Central memory CD4-positive, alpha-beta T cell (primary cell): Measurements from ENCODE around the gene CGAS.
"Not testable (repeated sequence)": the region's sequence is repeated elsewhere in the genome, so short reads cannot be mapped to it uniquely, and the experiment has no call there.

Source experiments
- DNase-seq: peaks from one replicate; pipeline ENCODE4 v3.0.0; 2022
- total RNA-seq, 3 experiments: gene quantifications; one replicate each; lab custom pipeline; 2026; lab: John Stamatoyannopoulos, UW

The CGAS gene
- total RNA-seq: 22.6 to 135 (median 42.6) reads per million in 3 experiments

DNA sequence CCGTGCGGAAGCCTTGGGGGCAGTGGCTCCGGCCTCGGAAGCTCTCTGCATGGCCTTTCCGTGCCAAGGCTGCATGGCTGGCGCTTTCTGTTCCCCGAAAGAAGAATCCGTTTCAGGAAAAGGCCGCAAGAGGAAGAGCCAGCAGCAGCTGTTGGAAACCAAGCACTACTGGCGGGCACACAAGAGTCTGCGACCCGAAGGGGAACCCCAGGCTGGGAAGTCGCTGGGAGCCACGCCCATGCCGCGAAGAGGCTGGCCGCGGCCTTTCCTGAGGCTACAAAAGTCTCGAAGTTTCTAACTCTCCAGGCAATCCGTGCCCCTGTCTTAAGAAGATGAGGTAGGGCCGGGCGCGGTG is at the start of gene CGAS:
Gene CGAS (minus strand): TSS at position 191 of the 355 bp plus-strand sequence. CDS start 116 bp downstream, at position 75.
- peak; percentile 72 for DNase-seq

DNA sequence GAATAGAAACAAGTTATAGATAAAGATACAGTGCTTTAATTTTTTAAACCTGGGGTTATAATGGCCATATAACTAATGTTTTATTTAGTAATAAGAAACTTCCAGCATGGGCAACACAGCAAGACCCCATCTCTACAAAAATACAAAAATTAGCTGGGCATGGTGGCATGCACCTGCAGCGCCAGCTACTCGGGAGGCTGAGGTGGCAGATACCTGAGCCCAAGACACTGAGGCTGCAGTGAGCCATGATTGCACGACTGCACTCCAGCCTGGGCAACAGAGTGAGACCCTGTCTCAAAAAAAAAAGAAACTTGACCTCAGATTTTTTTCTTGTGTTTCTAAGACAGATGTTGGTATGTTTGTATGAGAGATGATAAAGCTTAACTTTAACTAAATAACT is 45.8 kb upstream of the CGAS start:
- no peak for DNase-seq

DNA sequence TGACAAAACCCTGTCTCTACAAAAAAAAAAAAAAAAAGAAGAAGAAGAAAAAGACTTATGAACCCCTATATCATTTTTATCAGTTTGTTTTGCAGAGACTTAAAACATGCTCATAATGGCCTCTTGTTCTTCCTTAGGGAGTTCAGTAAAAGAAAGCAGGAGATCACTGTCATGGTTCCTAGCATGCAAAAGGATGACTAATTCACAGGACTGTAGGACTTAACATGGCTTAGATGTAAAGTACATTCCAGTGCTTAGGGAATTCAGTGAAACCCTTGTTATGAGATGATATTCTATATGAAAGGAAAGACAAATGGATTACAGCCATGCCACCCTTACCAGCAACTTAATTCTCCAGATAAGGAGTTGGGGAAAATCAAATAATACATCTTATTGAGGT is 39.3 kb upstream of the CGAS start:
- DNase-seq: no peak

DNA sequence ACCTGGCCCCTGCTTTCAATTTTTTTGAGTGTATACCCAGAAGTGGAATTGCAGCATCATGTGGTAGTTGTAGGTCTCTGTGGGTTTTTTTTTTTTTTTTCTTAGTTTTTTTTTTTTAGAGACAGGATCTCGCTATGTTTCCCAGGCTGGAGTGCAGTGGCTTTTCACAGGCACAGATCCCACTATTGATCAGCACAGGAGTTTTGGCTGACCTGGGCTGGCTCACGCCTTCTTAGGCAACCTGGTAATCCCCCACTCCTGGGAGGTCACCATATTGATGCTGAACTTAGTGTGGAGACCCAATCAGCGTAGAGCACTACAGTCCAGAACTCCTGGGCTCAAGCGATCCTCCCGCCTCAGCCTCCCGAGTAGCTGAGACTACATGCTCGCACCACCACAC is 35.4 kb upstream of the CGAS start:
- no peak for DNase-seq

DNA sequence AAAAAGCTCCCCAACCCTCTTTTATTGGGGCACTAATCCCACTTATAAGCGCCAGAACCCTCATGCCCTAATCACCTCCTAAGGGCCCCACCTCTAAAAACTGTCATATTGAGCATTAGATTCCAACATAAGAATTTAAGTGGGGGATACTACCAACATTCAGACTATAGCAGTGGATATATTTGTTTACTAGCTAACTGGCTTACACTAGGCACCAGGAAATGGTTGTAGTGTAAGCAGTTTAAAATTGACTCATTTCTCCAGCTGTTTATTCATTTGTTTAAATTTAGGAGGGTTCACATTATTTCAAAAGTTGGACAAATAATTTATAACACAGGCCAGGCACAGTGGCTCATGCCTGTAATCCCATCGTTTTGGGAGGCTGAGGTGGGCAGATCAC is 32.3 kb upstream of the CGAS start:
- DNase-seq: no peak

DNA sequence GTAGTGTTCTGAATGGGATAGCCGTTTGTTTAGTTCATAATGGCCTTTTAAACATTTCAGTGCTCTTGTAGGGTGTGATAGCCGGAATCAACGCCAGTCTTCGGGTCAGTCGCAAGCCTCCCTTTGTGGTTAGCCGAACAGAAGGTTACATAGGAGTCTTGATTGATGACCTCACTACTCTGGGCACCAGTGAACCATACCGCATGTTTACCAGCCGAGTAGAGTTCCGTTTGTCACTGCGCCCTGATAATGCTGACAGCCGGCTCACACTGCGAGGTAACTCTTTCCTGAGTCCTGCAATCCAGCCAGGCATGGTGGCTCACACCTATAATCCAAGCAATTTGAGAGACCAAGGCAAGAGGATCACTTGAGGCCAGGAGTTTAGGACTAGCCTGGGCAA is 29.9 kb upstream of the CGAS start:
- no peak for DNase-seq

DNA sequence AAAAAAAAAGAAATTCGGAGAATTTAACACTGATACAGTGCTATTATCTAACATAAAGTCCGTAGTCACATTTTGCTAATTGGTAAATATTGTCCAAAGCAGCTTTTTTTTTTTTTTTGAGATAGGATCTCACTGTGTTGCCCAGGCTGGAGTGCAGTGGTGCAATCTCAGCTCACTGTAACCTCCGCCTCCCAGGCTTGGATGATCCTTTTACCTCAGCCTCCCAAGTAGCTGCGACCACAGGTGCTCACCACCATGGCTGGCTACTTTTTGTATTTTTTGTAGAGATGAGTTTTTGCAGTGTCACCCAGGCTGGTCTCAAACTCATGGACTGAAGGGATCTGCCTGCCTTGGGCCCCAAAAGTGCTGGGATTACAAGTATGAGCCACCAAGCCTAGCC is 25.3 kb upstream of the CGAS start:
- no peak for DNase-seq

DNA sequence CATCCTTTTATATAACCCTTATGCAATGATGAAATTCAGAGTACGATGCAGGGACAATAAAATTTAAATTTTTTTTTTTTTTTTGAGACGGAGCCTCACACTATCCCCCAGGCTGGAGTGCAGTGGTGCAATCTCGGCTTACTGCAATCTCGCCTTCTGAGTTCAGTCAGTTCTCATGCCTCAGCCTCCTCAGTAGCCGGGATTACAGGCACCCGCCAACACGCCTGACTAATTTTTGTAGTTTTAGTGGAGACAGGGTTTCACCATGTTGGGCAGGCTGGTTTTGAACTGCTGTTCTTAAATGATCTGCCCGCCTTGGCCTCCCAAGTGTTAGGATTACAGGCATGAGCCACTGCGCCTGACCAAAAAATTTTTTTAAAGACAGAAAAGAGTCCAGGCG is 24.6 kb upstream of the CGAS start:
- no peak for DNase-seq

DNA sequence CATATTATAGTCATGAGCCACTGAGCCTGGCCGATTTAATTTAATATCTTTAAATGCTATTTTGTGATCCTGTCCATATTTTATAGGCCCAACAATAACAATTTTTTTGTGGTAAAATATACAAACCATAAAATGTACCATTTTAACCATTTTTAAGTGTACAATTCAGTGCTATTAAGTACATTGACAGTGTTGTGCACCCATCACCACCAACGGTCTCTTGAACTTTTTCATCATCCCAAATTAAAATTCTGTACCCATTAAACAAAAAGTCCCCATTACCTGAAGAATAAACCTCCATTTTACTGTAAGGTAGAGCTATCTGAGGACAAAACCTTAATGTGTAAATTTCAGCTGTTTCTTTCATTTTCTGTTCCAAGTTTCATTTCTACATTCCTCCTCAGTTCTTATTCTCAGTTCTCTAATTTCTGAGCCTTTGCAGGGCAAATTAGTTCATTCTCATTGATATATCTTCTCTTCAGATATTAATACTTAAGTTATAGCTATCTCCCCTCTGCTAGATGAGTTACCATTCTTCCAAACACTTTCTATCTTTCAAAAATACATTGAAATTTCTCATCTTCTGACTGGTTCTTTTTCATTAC is 19.7 kb upstream of the CGAS start:
- no peak for DNase-seq

DNA sequence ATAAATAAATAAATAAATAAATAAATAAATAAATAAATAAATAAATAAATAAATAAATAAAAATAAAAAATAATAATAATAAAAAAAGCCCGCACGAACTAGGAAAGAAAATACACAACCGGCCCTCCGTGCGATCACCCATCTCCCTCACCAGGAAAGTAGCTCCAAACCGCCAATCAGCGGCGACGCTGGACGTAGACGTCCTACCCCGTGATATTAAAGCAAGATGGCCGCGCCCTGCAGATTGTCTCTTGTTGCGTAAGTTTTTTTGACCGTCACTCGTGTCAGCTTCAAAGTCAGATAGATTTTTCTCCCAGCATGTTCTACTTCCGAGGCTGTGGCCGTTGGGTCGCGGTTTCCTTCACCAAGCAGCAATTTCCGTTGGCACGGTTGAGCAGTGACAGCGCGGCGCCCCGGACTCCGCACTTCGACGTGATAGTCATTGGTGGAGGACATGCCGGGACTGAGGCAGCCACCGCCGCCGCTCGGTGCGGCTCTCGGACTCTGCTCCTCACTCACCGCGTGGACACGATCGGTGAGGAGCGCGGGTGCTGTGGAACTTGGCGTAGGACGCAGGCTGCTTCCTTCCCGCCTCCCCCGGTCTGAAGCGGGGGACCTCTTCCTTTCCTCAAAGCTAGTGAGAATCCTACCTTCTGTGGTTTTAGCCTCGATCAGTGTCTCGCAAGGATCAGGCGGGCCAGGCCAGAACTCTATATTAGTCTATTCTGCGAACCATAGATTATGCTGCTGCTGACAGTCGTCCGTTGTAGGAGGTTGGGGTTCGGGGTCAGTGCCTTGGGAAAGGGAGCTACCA is 9.6 kb upstream of the CGAS start, which contains the start of gene MTO1:
Gene MTO1 (plus strand): TSS at position 201 of the 814 bp plus-strand sequence. CDS start 118 bp downstream, at position 319.
- DNase-seq: peak; percentile 87

DNA sequence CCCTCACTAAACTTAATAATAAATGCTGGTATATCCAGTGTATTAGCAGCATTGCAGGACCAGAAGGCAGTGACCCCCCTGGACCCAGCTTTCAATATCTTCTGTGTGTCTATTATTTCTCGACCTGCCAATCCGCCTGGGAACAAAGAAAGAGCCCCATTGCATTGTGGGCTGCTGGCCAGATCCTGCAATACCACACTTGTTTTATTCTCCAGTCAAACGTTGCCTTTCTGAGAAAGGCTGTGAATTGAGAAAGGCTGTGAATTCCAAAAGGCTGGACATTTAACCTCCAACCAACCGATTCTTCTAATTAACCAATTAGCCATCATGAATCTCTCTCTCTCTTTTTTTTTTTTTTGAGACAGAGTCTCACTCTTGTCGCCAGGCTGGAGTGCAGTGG is 8.0 kb upstream of the CGAS start:
- no peak for DNase-seq

DNA sequence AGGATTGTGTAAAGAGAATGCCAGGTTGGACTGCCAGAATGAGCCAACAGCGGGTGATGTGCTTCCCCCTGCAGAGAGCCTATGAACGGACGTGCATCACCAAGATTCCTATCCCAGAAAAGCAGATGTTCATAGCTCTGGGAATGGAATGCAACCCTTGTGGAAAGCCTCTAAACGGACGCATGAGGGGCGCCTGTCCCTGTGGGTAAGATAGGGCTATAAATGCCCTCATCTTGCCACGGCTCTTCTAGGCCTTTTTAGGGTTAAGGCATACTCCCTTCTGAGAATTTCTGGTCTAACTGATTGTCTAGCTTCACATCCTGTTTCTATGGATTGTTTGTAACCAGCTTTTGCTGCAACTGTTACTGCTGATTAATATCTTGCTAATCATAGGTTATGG is 7.4 kb upstream of the CGAS start:
- DNase-seq: not testable (repeated sequence)

DNA sequence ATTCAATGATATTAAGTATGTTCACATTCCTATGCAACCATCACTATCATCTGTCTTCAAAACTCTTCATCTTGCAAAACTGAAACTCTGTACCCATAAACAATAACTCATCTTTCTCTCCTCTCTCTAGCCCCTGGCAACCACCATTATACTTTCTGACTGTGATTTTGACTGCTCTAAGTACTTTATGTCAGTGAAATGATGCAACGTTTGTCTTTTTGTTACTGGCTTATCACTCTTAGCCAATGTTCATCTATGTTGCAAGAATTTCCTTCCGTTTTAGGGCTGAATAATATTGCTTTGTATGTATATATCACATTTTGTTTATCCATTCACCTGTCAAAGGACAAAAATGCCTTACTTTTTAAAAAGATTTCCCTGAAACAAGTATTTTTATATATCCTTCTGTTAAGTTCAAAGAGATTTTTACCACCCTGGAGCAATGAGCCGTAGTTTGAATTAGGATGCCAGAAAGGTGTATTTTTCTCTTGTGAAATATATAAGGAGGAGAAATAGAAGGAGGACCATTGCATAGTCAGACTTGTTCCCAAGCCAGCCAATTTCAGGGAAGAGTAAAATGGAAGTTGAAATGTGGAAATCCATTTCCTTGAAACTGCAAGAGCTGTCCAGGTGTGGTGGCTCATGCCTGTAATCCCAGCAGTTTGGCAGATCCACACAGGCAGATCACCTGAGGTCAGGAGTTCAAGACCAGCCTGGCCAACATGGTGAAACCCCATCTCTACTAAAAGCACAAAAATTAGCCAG is 4.0 kb upstream of the CGAS start:
- no peak for DNase-seq

DNA sequence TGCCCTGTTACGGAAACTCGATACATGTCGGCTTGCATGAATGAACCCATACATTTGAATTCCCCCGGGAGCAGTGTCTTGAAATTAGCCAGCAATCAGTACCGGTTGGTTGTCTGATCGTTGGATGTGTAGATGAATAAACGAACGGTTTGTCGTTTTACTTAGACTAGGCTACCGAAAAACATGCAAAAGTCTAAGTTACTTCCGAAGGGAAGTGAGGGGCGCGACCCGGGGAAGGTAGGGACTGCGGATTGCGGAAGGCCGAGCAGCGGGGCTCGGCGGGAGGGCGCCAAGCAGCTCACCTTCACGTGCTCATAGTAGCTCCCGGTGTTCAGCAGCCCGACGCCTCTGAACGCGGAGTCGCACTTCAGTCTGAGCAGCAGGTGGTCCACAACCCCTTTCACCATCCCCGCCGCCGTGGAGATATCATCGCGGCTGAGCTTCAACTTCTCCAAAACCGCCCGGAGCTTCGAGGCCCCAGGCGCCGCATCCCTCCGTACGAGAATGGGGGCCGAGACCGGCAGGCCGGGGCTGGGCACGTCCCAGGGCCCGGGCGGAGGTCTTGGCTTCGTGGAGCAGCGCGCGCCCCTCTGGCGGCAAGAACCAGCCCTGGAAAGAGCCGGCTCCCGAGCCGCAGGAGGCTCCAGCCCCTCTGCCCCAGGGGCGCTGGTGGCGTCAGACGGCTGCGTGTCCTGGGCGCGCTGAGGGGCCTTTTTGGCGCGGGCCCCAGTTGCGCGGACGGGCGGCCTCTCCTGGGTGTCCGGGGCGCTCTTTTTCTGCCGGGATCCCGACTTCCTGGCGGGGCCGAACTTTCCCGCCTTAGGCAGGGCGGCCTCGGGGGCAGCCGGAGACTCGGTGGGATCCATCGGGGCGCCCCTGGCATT is 632 bp downstream of the CGAS start:
- peak; percentile 42 for DNase-seq

DNA sequence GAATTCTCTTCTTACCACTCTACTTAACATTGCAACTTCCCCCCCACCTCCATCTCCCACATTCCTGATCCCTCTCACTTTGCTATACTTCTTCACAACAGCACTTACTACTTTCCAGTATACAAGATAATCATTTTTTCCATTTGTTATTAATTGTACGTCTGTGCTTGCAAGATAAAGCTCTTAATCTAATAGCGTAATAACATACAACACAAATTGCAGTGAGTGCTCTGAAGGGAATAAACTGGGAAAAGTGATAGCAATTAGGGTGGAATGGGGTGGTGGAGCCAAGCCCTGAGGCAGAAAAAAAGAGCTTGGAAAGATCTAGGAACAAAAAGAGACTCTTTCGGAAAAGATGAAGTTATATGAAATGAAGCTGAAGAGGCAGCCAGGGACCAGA is 8.5 kb downstream of the CGAS start:
- DNase-seq: no peak

DNA sequence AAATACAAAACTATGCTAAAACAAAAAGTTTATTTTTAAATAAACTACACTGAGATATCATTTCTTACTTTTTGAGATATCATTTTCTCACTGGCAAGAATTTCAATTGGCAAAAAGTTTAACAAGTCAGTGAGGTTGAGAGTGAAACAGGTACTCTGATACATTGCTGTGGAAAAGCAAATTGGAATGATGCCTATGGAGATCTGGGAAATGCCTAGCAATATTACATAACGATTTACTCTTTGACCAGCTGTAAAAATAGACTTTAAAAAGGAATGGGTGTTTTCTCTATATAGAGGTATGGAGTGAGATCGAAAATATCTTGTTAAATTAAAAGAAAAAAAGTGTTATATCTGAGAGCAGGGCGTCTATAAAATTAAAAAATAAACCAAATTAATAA is 16.9 kb downstream of the CGAS start:
- DNase-seq: no peak

DNA sequence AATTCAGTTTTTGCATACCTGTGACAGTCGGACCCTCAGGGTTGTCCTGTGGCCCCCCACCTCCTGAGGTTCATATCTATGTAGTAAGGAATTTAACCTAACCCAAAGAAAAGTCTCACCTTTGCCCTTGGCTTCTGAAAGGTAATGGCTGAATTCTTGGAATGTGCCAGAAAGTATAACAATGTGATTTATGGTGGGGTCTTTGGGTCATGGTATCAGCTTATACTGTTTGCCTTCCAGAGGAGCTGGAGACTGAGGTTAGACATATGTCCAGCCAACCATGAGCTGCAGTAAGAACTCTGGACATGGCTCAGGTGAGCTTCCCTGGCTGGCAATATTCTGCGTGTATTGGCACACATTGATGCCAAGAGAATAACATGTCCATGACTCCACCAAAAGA is 30.6 kb downstream of the CGAS start:
- DNase-seq: no peak

DNA sequence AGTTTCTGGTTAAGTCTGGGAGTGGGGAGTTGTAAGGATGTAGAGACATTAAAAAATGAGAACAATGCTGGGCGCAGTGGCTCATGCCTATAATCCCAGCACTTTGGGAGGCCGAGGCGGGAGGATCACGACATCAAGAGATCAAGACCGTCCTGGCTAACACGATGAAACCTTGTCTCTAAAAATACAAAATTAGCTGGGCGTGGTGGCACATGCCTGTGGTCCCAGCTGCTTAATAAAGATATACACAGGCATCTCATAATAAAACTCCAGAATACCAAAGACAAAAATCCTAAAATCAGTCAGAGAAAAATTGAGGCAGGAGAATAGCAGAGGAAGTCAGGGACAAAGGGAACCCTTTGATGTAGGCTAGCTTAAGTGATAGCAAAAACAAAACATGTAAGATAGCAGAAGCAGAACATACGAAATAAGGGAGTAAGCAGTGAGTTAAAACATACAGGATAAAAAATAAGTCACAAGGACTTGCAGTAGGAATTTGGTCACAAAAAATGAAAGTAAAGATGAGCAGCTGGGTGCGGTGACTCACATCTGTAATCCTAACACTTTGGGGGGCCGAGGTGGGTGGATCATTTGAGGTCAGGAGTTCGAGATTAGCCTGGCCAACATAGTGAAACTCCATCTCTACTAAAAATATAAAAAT is 33.9 kb downstream of the CGAS start:
- no peak for DNase-seq

DNA sequence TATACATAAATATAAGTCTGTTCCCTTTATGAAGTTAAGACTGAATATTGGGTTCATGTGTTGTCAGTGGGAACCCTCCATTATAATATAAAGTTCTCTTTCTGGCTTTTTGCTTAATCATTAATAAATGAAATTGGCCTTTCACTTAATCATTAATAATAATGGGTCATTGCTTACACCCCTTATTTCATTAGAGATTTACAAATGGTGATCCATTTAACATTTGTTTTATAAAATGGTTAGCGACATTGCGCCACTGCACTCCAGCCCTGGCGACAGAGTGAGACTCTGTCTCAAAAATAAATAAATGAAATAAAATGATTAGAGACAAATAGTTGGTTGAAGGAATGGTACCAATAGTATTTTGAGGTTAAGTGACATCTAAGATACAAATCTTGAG is 39.0 kb downstream of the CGAS start:
- DNase-seq: no peak

DNA sequence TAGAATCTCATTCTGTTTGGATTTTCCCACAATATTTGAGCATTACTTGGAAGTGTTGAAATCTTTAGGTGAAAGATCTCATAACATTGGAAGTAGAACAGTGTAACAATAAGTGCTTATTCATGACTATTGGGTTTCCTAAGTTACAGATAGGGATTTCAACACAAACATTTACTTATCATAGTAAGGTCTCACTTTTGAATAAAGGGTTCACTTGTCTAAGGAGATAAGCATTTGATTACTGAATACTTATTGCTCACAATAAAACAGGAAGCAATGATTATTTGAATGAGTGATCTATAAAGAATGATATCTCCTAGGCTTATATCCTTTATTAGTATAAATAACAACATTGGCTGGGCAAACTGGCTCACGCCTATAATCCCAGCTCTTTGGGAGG is 42.7 kb downstream of the CGAS start:
- no peak for DNase-seq

DNA sequence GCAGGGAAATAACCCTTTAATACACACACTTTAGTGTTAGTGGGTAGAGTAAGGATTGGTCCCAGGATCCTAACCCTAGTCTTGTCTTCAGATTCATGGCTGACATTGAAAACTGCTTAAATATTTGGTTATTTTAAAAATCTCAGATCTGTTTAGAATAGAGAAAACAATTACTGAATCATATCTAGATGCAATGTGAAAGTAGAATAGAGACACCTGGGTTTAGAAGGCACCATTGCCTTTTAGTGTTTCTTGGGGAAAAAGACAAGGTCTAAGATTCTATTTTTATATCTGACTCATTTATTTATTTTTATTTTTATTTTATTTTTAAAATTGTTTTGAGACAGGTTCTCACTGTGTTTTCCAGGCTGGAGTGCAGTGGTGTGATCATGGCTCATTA is 51.4 kb downstream of the CGAS start:
- DNase-seq: no peak

DNA sequence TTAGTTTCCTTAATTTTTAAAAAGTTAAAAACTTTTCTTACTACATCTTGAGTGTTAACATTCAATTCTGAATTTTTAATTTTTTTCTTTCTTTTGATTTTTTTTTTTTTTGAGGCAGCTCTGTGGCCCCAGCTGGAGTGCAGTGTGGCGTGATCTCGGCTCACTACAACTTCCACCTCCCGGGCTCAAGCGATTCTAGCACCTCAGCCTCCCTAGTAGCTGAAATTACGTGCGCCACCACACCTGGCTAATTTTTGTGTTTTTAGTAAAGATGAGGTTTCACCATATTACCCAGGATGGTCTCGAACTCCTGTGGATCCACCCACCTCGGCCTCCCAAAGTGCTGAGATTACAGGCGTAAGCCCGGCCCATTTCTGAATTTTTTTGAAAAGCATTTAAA is 56.2 kb downstream of the CGAS start:
- DNase-seq: no peak
